Measurements from ENCODE around the gene IL17RB.

The IL17RB gene

DNA sequence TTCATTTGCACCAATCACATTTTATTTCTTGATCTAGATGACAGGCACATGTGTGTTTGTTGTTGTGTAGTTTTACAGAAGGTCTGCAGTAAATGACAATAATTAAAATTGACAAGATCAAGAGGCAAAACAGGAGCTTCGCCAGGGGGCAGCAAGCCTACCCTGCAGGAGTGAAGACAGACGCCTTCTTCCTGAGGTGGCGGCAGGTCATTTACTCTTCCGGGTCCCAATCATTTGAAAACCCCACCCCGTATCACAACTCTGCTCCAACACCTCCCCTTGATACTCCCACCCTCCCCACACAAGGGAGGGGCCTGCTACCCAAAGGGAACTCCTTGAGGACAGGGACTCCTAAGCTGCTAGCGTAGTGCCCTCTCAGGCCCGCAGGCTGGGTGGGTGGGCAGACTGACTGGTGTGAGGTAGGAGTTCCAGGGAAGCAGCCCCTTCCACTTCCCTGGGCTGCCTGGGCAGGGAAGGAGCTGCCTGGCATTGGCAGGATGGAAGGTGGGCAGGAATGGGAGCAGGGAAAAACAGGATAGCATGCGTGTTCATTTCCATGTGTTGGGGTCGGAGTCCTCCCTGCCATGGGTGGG lies 13.2 kb upstream of the IL17RB start:
- no peak for DNase-seq (ENCODE audit: low spot score)

DNA sequence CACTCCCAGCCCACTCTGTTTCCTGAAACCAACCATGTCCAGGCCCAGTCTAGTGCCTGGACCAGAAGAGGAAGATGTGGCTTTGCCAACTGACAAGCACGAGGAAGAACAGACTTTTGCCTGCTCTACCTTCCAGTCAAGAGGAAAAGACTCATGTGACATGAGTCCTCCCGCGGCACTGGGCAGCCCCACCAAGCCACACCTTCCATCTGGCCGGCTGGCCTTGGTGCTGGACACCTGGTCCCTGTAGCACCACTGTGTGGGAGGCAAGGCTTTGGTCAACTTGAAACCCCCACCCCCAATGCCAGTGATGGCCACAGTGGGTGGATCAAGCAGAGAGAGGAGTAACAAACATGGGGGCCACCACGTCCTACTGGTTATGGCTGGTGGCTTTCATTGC lies 12.7 kb upstream of the IL17RB start:
- DNase-seq (ENCODE audit: low spot score): no peak

DNA sequence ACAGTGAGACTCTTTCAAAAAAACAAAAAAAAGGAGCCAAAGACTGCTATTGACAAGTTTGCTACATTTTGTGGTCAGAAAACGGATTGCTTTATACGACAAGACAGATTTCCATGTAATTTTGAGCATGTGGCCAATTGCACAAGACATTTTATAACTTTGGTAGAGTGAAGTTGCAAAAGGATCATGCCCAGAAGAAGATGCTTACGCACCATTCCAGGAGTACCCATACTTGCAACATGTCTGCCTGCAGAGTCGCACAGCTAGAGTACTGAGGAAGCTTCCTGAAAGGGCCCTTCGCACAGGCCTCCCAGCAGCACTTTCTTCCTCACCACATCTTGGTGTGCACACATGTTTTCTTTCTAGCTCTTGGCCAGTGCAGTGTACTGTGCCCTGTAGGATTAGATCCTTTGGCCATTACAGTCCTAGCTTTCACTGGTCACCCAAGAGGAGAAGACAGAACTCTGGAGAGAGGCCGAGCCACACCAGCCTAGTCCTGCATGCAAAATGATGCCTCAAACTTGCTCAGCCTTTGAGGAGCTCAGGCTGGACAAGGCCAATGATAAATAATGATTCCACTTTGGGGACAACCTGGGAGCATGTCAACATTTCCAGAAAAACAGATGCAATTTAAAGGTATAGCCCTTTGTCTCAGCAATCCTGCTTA lies 11.8 kb upstream of the IL17RB start:
- DNase-seq (ENCODE audit: low spot score): no peak

DNA sequence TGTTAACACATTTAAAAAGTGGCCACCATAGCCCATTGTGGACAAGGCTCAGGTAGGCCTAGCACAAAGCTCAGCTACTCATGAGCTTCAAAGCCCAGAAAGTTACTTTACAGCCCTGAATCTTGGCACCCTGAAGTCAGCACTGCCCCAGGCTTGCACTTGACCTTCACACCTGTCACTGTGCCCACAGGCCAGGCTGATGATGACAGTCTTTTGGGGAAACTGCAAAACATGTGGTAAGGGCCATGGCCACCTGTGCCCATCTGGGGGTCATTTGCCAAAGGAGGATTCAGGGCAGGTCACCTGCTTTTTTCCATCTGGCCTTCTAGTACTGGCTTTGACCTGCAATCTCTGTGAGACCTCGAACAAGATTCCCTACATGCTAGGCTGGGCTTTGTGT lies 11.1 kb upstream of the IL17RB start:
- no peak for DNase-seq (ENCODE audit: low spot score)

DNA sequence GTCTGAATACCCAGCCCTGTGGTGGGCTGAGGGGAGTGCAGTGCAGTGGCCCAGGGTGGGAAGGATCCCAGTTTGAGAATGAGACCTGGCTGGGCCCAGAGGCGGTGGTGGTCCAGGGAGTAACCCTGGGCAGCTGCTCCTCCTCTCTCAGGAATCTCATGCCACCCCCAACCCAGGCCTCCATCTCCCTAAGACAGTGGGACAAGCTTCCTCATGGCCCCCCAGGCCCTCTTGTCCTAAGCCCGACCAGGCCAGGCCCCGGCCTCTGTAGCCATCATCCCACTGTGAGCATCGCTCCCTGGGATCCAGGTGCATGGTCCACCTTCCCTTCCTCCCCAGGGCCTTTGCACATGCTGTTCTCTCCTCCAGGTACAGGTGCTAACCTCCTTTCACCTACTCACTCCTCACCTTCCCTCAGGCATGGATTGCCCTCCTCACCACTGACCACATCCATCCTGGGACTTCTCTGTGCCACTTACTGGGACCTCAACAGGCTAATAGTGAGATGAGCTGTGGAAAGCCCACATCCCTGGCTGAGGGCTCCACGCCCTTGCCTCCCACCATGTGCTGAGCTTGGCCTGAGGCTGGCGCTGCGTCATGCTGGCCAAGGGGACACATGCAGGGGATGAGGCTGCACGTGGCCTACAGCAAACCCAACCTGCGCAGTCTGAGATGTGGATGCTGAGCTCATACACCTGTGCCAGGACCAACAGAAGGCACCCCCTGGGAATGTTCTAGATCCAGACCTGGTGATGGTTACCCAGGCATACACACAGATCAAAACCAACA lies 10.1 kb upstream of the IL17RB start:
- no peak for DNase-seq (ENCODE audit: low spot score)

DNA sequence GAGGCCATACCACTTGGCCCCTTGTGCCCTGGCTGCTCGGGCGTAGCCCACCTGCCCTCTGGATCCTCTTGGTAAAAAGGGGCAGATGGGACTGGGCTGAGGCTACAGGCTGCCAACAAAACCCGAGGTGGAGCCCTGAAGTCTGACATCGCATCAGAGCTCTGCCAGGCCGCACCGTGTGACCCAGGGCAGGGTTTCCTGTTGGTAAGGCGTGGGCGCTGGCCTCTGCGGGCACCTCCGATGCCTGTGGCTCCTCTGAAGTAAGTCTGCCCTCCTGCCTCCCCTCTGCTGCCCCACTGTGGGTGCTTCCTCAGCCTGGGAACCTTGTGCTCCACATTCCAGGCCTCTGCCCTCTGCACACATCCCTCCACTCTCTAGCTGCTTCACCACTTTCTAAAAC lies 9.0 kb upstream of the IL17RB start:
- DNase-seq (ENCODE audit: low spot score): no peak

DNA sequence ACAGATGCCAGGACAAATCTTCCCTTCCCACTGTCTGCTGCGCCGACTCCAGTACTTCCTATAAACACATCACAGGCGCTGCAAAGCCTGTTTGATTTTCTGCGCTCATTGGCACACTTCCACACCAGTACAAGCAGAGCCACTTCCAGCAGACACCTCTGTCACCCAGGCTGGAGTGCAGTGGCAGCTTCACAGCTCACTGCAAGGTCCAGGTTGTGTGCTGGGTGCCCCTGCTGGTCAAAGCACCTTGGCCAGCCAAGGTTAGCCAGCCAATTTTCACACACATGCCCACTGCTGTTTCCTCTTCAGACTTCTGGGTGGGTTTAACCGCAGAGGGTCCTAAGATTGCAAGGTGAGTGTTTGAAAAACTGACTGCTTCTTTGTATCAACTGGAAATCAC lies 5.1 kb upstream of the IL17RB start:
- no peak for DNase-seq (ENCODE audit: low spot score)

DNA sequence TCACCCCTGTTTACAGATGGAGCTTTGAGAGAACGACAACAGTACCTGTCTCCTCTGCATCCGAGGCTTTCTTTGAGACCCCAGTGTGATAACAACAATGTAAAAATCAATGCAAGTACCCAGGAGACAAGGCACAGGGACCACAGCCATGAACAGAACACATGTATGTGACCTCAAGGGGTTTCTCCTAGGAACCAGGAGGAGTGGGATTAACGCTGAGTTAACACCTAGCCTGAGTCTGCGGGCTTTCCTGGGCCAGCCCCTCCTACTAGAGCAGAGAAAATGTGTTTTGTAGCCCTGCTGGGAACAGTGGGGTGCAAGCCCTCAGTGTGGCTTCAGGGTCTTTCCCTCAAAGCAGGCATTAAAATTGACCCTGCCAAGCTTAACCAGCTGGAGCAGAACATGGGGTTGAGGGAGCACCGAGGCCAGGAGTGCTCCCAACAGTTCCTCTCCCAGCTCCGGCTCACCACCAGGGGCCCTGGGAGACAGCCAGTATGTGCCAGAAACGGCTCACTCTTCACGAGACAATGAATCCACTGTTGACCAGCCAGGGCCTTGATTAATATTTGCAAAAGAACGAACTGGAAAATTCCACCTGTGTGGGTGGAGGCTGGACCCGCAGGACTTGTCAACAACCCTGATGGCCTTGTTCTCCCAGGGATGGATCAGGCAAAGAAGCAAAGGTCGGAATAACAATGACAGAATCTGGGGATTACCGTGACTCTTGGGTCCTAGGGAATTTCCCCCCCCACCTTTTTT lies 3.8 kb upstream of the IL17RB start:
- no peak for DNase-seq (ENCODE audit: low spot score)

DNA sequence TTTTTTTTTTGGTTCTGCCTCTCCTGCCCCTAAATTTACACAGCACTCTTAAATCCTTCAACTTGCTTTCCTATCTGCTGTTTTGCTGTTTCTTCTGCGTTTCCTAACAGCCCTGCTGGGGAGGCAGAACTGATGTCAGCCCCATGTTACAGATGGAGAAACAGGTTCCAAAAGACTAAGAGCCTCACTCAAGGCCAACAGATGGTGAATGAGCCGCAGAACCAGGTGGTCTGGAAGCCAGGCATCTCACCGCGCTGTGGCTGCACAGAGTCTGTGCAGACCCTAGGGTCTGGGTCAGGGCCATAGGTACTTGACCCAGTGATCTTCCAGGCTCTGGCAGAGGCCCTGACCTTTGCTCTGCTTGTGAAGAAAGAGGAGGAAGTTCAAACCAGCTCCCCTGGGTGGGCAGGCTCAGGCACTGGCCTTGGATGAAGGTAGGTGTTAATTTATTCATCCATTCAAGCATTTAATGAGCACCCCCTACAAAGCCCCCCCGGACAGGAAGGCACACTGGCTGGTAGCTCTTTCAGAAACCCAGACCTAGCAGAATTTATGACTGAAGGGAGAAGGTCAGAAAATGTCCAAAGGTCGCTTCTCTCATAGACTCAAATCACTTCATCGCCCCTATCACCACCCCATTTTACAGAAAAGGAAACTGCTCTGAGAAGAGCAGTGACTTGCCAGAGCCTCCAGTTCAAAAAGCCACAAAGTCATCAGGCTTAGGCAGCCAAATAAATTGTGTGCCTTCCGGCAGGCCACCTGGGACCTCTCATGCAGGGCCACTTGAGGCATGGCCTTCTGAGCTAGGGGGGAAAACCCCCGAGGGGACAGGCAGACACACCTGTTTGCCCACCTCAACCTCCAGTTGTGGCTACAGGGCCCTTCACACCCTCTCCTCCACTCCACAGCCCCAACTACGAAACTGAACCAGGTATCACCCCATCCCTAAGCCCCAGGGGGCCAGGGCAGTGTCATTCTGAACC lies 2.9 kb upstream of the IL17RB start:
- DNase-seq (ENCODE audit: low spot score): no peak

DNA sequence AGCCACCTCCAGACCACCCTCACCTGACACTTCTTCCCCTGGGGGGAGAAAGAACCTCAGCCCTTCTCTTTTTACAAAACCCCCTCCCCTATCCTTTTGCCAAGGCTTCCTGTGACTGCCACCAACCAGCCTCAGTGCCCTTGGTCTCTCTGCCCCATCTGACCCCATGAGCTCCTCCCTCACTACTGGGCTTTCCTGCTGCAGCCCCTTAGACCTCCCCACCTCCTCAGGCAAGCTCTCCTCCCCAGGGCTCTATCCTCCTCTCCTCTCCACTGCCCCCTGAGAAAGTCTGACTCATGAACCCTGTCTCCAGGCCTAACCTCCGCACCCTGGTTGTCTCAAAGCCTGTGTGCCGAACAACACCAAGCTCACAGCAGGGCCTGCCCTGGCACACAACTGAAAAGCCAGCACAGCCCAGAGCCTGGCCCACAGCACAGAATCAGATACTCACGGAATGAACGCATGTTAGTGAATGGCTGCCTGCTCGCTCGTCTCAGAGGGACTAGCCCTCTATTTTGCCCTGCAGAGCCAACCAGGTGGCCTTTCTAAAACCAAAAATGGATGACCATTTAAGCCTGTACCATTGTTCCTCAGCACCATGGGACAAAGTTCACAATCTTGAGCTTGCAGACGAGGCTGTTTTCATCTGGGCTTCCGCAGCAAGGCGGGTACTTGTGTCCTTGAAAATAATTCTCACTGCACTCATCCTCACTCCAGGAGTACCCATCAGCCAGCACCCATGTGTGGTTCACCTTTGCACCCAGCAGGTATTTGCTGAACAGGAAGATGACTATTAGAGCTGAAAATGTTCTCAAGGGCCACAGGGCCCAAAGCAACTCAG lies 1.9 kb upstream of the IL17RB start:
- DNase-seq (ENCODE audit: low spot score): no peak

DNA sequence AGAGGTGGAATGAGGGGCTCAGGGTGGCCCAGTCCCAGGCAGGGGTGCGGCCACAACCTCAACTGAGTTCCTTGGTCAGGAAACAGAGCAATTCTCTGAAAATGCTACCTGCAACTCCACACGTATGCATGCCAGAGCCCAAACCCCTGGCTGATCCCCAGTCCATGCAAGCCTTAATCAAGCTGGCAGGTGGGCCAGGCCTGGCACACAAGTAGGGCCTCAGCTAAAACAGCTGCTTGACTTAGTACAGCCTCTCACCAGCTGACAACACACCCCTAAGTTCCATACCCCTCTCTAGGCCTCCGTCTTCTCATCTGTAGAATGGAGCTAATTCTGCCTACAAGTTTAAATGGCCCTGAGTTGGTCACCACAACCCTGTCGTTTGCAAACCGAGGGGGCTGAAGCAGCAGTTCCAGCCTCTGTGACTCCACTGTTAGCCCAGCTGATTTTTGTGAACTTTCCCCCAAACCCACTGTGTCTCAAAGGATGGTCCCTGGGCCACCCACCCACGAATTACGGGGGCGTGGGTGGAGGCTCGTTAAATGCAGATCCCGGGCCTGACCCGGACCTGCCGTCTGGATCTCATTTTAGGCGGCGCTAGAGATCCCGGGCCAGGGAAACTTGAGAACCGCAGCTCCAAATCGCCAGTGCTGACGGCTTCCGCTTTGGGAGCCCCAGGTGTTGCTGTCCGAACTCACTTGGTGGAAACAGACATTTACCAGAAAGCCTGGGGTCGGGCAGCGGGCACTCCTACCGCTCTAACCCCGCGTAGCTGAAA lies 1.1 kb upstream of the IL17RB start:
- DNase-seq (ENCODE audit: low spot score): no peak

DNA sequence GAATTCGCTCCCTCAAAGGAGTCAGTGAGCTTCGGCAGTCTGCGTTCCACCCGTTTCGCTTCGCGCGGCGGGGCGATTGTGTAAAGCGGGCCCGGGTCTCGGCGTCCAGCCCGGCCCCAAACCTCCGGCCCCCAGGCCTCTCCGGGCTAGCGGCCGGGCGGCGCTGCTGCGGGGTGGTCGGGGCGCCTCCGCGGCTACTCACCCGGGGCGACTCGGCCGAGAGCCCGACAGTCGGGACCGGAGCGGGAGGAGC lies 561 bp upstream of the IL17RB start:
- no peak for DNase-seq (ENCODE audit: low spot score)

DNA sequence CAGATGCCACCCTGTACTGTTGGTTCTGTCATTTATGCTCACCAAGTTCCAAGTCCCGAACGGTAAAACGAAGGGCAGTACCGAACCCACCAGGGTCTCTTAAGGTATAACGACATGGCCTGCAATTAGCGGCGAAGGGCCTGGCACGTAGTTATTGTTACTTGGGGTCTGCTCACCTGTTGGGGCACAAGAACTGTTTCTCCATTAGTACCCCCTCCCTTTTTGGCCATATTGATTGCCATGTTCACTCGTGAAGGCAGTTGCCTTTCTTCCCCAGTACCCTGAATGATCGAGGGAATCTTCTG lies 435 bp downstream of the IL17RB start:
- DNase-seq (ENCODE audit: low spot score): no peak

DNA sequence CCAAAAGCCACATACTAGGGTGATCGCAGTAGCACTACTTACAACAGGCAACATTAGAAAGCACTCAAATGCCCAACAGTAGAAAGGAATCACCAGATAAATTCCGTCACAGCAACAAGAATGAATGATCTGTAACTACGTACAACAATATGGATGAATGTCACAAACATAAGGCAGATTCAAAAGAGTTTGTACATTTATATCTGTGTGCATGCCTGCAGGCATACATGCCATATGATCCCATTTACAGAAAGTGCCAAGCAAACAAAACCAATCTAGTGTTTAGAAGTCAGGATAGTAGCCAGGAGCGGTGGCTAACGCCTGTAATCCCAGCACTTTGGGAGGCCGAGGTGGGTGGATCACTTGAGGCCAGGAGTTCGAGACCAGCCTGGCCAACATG lies 3.5 kb downstream of the IL17RB start:
- no peak for DNase-seq (ENCODE audit: low spot score)

DNA sequence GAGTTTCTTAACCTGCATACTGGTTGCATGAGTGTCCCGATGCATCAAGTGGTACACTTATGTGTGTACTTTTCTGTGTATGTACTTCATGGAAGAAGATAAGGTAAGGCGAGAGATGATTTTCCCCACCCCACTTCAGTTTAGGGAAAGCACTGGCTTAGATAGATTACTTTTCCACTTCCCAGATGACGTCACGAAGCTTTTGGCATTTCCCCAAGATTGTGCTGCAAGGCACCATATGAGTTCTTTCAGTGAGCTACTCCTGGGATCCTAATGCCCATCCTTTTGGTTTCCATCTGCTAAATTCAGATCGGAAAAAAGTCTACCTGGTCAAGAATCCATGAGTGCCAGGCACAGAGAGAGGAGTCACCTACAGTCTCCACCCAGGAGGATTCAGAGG lies 4.5 kb downstream of the IL17RB start:
- no peak for DNase-seq (ENCODE audit: low spot score)

DNA sequence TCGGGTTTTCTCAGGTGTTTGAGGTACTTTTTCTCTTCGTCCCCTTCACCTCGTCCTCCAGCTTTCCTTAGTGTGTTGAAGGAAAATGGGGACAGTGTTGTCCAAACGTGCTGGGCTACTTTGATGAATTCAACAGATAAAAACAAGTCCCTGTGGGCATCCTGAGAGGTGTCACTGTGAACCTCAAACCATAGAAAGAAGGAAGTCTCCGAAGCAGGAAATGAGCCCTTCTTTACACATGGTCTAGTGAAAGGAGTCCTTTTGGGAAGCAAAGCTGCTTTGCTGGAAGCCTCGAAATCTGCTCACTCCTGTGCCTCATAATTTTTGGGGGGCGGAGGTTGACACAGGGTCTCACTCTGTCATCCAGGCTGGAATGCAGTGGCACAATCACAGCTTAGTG lies 10.6 kb downstream of the IL17RB start:
- DNase-seq (ENCODE audit: low spot score): no peak

DNA sequence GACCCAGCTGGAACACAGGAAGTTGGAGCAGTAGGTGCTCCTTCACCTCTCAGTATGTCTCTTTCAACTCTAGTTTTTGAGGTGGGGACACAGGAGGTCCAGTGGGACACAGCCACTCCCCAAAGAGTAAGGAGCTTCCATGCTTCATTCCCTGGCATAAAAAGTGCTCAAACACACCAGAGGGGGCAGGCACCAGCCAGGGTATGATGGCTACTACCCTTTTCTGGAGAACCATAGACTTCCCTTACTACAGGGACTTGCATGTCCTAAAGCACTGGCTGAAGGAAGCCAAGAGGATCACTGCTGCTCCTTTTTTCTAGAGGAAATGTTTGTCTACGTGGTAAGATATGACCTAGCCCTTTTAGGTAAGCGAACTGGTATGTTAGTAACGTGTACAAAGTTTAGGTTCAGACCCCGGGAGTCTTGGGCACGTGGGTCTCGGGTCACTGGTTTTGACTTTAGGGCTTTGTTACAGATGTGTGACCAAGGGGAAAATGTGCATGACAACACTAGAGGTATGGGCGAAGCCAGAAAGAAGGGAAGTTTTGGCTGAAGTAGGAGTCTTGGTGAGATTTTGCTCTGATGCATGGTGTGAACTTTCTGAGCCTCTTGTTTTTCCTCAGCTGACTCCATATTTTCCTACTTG lies 11.9 kb downstream of the IL17RB start:
- no peak for DNase-seq (ENCODE audit: low spot score)

DNA sequence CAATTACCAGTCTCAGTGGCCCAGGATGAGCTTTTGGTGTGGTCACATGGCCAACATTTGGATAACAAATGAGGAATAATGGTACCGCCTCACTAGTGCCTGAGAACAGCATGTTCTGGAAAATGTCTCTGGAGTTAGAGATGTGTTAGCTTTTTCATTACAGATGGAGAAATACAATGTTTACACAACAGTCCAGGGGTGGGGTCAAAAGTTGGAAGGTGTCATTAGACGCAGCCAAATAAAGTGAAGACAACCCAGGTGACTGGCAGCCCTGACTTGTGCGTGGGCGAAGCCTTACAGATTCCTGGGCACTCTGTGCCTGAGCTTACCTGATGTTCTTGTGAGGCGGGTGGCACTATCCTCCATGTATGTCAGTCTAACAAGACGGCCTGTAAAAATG lies 12.8 kb downstream of the IL17RB start:
- no peak for DNase-seq (ENCODE audit: low spot score)

DNA sequence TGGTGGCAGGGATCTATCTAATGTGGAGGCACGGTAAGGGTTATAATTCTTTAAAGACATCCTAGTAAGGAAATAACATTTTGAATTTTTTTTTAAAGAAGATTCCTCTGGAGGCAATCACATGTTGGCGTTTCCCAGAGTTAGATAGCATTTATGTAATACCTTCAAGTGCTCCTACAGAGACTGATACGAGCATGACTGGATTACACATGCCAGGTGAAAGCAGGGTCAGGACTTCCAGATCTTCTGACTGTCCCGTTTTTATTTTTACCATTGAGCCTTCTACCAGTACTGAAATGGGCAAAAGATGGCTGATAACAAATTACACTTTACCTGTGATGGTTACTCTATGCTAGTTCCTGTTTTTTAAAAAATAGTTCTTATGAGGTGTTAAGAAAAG lies 13.8 kb downstream of the IL17RB start:
- DNase-seq (ENCODE audit: low spot score): no peak

DNA sequence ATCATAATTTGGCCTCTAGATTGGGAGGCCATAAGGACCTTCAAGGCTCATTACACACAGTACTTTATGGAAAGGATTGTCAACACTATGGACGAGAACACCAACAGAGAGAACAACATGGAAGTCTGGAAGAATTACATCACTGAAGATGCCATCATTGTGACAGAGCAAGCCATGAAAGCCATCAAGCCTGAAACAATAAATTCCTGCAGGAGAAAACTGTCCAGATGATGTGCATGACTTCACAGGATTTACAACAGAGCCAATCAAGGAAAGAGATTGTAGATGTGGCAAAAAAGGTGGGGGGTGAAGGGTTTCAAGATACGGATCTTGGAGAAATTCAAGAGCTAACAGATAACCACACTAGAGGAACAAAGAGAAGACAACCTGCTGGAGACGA lies 15.9 kb downstream of the IL17RB start:
- no peak for DNase-seq (ENCODE audit: low spot score)

Data from CD4-positive, alpha-beta T cell treated with Interleukin-2 at 100 ng/mL for 4 hours (primary cell).